Endometrium (tissue), 2 donors: ENCODE measurements around the gene EIPR1.
A peak's percentile ranks its signal among the peaks of the same experiment; 100 is the strongest.

ENCODE experiments used
- FAIRE-seq: peaks from 2 replicates; lab custom pipeline; 2012; peaks lifted over from hg19 to GRCh38; lab: Jason Lieb, UNC
- donor health status: control.
- donor health status: control.

The EIPR1 gene

GRCh38 chr2:3377612-3378432 is at the start of gene EIPR1:
Gene EIPR1 (minus strand): TSS chr2:3377818. CDS start chr2:3377689, 129 bp downstream.
- FAIRE-seq: peak; percentile 90

GRCh38 chr2:3427272-3427671 is 49.7 kb upstream of the EIPR1 start:
- FAIRE-seq: no peak

GRCh38 chr2:3426615-3427014 is 49.0 kb upstream of the EIPR1 start:
- FAIRE-seq: no peak

- FAIRE-seq: no peak
Measured at GRCh38 chr2:3424171-3424795, 46.7 kb upstream of the EIPR1 start.

- no peak for FAIRE-seq
Measured at GRCh38 chr2:3423492-3424170, 46.0 kb upstream of the EIPR1 start.

- FAIRE-seq: no peak
Measured at GRCh38 chr2:3422161-3422779, 44.7 kb upstream of the EIPR1 start.

- no peak for FAIRE-seq
Measured at GRCh38 chr2:3421580-3421979, 44.0 kb upstream of the EIPR1 start.

- FAIRE-seq: no peak
Measured at GRCh38 chr2:3420769-3421397, 43.3 kb upstream of the EIPR1 start.

GRCh38 chr2:3420076-3420768 is 42.6 kb upstream of the EIPR1 start:
- no peak for FAIRE-seq

- no peak for FAIRE-seq
Measured at GRCh38 chr2:3418766-3419404, 41.3 kb upstream of the EIPR1 start.

GRCh38 chr2:3414133-3414860 is 36.7 kb upstream of the EIPR1 start:
- no peak for FAIRE-seq

- no peak for FAIRE-seq
Measured at GRCh38 chr2:3413697-3414096, 36.1 kb upstream of the EIPR1 start.

- FAIRE-seq: no peak
Measured at GRCh38 chr2:3411103-3411502, 33.5 kb upstream of the EIPR1 start.

- no peak for FAIRE-seq
Measured at GRCh38 chr2:3409627-3410170, 32.1 kb upstream of the EIPR1 start.

- no peak for FAIRE-seq
Measured at GRCh38 chr2:3408781-3409180, 31.2 kb upstream of the EIPR1 start.

- no peak for FAIRE-seq
Measured at GRCh38 chr2:3406501-3406900, 28.9 kb upstream of the EIPR1 start.

- FAIRE-seq: no peak
Measured at GRCh38 chr2:3405876-3406275, 28.3 kb upstream of the EIPR1 start.

- no peak for FAIRE-seq
Measured at GRCh38 chr2:3405307-3405706, 27.7 kb upstream of the EIPR1 start.

- FAIRE-seq: no peak
Measured at GRCh38 chr2:3404349-3404894, 26.8 kb upstream of the EIPR1 start.
